Peyer's patch (tissue), 4 donors: ENCODE data around the gene SLC9A8. TPM values are rescaled to one million over a fixed set of nuclear protein-coding genes. Genes with fewer than 3 reads are reported as not detected.

Source experiments
- DNase-seq, 3 donors: peaks; one replicate each; pipeline ENCODE4 v3.0.0-alpha.2; 2017 to 2019
- H3K27ac ChIP-seq, 4 donors: fragments of 200-600 bp; sonication (generic); one replicate each; pipeline ENCODE4 v1.5.1; 2016 to 2019
- H3K27me3 ChIP-seq, 2 donors: fragments of 200-600 bp; sonication (generic); one replicate each; pipeline ENCODE4 v1.5.1; 2019
- H3K36me3 ChIP-seq, 3 donors: fragments of 200-600 bp; sonication (generic); one replicate each; pipeline ENCODE4 v1.5.1; 2016 to 2019
- H3K4me1 ChIP-seq, 4 donors: fragments of 200-600 bp; sonication (generic); one replicate each; pipeline ENCODE4 v1.5.1; 2016 to 2019
- H3K4me3 ChIP-seq, 4 donors: fragments of 200-600 bp; sonication (generic); 1 replicate in 3 of 4; 2 replicates in 1 of 4; pipeline ENCODE4 v1.5.1; 2016 to 2019; ENCODE audit warnings: mild to moderate bottlenecking in 1 of 4
- H3K9me3 ChIP-seq, 4 donors: fragments of 200-600 bp; sonication (generic); one replicate each; pipeline ENCODE4 v1.5.1; 2016 to 2019; ENCODE audit warnings: mild to moderate bottlenecking in 1 of 4
- CTCF ChIP-seq, 6 experiments: fragments of 450-650 bp in 4 of 6; fragments of 200-600 bp in 2 of 6; sonication (generic) in 1 of 6; IDR thresholded peaks; one replicate each; pipeline ENCODE4 v1.5.1; 2017 to 2019; ENCODE audit warnings: antibody characterized with exemption in 6 of 6, mild to moderate bottlenecking in 3 of 6, moderate library complexity in 1 of 6
- POLR2A ChIP-seq, 2 donors: fragments of 450-650 bp; IDR thresholded peaks; one replicate each; pipeline ENCODE4 v1.5.1; 2017; ENCODE audit warnings: antibody characterized with exemption in 2 of 2, mild to moderate bottlenecking in 2 of 2, moderate library complexity in 2 of 2
- total RNA-seq, 4 donors: library from RNA; depleted of rRNA; stranded (reverse); fragments of >200 nt; gene quantifications; one replicate each; pipeline ENCODE4 v1.1.0, GENCODE V29; 2016

Gene SLC9A8
- total RNA-seq, 4 donors from 2014 or later: 15.6 to 24.4 (median 19.8) TPM

GRCh38 chr20:49908258-49908565 is 95.6 kb downstream of the SLC9A8 start:
- Histone ChIP-seq H3K9me3 (no peaks in the 10 kb centered on the region), H3K27ac (no peak overlapping the region), H3K27me3 (no peaks in the 10 kb centered on the region), H3K4me3 (no peak overlapping the region), H3K36me3 (peaks cover 0 to 48% (median 0%) of the 10 kb centered on the region in 3 donors), H3K4me1 (peaks cover 0 to 38% (median 8%) of the 10 kb centered on the region in 4 donors)
- TF ChIP-seq POLR2A (IDR thresholded peaks at IDR 0.05): no peak
- no peak for TF ChIP-seq CTCF (IDR thresholded peaks at IDR 0.05)
- no peak for DNase-seq

- Histone ChIP-seq H3K27ac (peak overlapping the region in 3 of 4 donors; percentile 65 to 87 (median 81)), H3K4me1 (peaks cover 5 to 53% (median 14%) of the 10 kb centered on the region in 4 donors), H3K4me3 (peak overlapping the region in 2 of 4 donors; percentile 14 to 15), H3K36me3 (peaks cover 0 to 40% (median 0%) of the 10 kb centered on the region in 3 donors), H3K9me3 (no peaks in the 10 kb centered on the region), H3K27me3 (no peaks in the 10 kb centered on the region)
- TF ChIP-seq POLR2A (IDR thresholded peaks at IDR 0.05) (peak in 1 of 2 donors; percentile 62), CTCF (IDR thresholded peaks at IDR 0.05) (peak in 2 of 6 experiments; percentile 1 to 14)
- peak in 2 of 3 donors; percentile 82 to 85 for DNase-seq
Measured at GRCh38 chr20:49909499-49910339, 97.1 kb downstream of the SLC9A8 start.

- H3K27ac ChIP-seq: peak overlapping the region in 3 of 4 donors; percentile 65 to 87 (median 81)
- peak overlapping the region in 2 of 4 donors; percentile 14 to 15 for H3K4me3 ChIP-seq
- DNase-seq: no peak
- H3K36me3 ChIP-seq: peaks cover 0 to 34% (median 0%) of the 10 kb centered on the region in 3 donors
- H3K27me3 ChIP-seq: no peaks in the 10 kb centered on the region
- no peaks in the 10 kb centered on the region for H3K9me3 ChIP-seq
- TF ChIP-seq POLR2A (IDR thresholded peaks at IDR 0.05) (no peak), CTCF (IDR thresholded peaks at IDR 0.05) (no peak)
- H3K4me1 ChIP-seq: peaks cover 5 to 54% (median 15%) of the 10 kb centered on the region in 4 donors
Measured at GRCh38 chr20:49910340-49910706, 97.7 kb downstream of the SLC9A8 start.

GRCh38 chr20:49913399-49914047 is 100.9 kb downstream of the SLC9A8 start:
- no peak for DNase-seq
- Histone ChIP-seq H3K4me1 (peaks cover 5 to 59% (median 15%) of the 10 kb centered on the region in 4 donors), H3K4me3 (peak overlapping the region in 1 of 4 donors; percentile 79), H3K27ac (no peak overlapping the region), H3K36me3 (peaks cover 0 to 3% (median 0%) of the 10 kb centered on the region in 3 donors), H3K9me3 (no peaks in the 10 kb centered on the region), H3K27me3 (no peaks in the 10 kb centered on the region)
- no peak for TF ChIP-seq CTCF (IDR thresholded peaks at IDR 0.05)
- TF ChIP-seq POLR2A (IDR thresholded peaks at IDR 0.05): no peak

- TF ChIP-seq CTCF (IDR thresholded peaks at IDR 0.05) (peak in 1 of 6 experiments; percentile 10), POLR2A (IDR thresholded peaks at IDR 0.05) (no peak)
- Histone ChIP-seq H3K4me1 (peaks cover 5 to 58% (median 14%) of the 10 kb centered on the region in 4 donors), H3K36me3 (no peaks in the 10 kb centered on the region), H3K4me3 (peak overlapping the region; percentile 67 to 100 (median 86)), H3K9me3 (no peaks in the 10 kb centered on the region), H3K27me3 (no peaks in the 10 kb centered on the region), H3K27ac (peak overlapping the region; percentile 96 to 99 (median 96))
- DNase-seq: peak in 1 of 3 donors; percentile 58
Measured at GRCh38 chr20:49914310-49915117, 101.9 kb downstream of the SLC9A8 start.
